Middle frontal gyrus (tissue), 1 donor: Measurements from ENCODE around the gene MIEN1.
"Not testable (repeated sequence)": the region's sequence is repeated elsewhere in the genome, so short reads cannot be mapped to it uniquely, and the experiment has no call there.

Experiments used
- DNase-seq: peaks from one replicate; pipeline ENCODE4 v3.0.0-alpha.2; 2015; ENCODE audit warnings: low spot score; ENCODE audit errors: extremely low spot score

Gene MIEN1

GRCh38 chr17:39756380-39757079 is 26.2 kb upstream of the MIEN1 start:
- DNase-seq: no peak

- DNase-seq: no peak
Observed at GRCh38 chr17:39755554-39756379, 25.4 kb upstream of the MIEN1 start.

DNA sequence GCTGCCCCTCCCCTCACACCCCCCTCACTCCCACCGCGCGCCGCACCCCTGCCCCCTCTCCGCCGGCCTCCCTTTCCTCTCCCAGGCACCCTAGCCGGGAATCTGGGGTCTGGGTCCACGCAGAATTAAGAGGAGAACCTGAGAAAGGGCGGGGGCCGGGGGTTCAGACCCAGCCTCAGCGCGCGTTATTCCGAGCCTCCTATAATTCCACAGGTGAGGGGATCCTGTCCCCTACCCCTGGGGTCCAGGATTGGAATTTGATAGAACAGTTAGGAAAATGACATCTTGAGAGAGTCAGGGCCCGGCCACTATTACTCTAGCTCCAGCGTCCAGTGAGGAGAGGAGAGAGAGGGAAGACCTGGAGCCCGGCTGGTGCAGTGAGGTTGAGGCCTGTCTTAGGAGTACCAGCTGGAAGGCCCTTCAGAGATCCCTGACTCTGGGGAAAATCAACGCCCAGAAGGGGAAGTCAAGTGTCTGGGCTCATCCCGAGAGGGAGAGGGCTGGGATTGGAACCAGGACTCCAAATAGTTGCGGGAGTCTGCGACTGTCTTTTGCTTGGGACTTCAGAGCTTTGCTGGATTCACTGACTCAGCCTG is 24.7 kb upstream of the MIEN1 start:
- no peak for DNase-seq

GRCh38 chr17:39754161-39754957 is 24.0 kb upstream of the MIEN1 start:
- peak; percentile 71 for DNase-seq

DNA sequence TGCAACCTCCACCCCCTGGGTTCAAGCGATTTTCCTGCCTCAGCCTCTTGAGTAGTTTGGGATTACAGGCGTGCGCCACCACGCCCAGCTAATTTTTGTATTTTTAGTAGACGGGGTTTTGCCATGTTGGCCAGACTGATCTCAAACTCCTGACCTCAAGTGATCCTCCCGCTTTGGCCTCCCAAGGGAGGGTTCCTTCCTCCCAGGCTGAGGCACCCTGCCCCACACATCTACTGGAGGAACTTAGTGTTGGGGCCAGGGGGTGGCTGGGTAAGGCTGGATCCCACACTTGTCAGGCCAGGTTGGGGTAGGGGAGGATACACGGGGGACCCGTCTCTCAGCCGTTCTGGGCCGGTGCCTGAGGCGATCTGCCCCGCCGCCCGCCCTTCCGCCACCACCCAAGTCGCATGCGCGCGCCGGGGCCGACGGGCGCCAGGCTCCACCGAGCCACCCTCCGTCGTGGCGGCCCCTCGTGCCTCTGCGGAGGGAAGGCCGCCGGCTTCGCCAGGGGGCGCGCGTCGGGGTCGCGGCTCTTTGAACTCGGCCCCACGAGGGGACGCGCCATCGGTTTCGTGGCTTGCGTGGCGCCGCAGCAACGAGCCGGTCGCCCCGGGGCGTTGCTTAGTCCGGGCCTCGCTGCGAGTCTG is 23.3 kb upstream of the MIEN1 start:
- no peak for DNase-seq

GRCh38 chr17:39752241-39752881 is 22.0 kb upstream of the MIEN1 start:
- no peak for DNase-seq

GRCh38 chr17:39751637-39752036 is 21.3 kb upstream of the MIEN1 start:
- DNase-seq: no peak

DNA sequence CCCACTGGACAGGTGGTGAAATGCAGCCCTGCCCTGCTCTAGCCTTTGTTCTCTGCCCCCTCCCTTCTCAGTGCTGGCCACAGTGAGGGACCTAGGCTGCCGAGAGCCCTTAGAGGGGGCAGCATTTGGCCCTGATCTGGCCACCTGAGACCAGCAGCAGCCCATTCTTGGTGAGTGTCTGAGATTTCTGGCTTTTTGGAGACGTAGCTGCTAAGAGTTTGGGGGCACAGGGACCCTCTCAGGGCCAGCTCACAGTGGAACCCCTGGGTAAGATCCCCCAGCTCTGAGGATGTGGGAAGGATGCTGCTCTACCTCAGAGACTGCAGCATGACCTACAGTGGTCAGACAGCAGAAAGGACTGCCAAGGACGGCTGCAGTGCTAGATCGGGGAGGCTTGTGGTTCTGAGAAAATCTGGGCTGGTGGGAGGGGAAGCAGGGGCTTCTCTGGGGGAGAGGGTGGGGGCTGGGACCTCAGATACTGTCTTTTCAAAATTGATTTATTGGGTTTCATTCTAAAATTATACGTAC is 20.7 kb upstream of the MIEN1 start:
- DNase-seq: no peak

GRCh38 chr17:39750131-39751015 is 20.0 kb upstream of the MIEN1 start:
- DNase-seq: no peak

DNA sequence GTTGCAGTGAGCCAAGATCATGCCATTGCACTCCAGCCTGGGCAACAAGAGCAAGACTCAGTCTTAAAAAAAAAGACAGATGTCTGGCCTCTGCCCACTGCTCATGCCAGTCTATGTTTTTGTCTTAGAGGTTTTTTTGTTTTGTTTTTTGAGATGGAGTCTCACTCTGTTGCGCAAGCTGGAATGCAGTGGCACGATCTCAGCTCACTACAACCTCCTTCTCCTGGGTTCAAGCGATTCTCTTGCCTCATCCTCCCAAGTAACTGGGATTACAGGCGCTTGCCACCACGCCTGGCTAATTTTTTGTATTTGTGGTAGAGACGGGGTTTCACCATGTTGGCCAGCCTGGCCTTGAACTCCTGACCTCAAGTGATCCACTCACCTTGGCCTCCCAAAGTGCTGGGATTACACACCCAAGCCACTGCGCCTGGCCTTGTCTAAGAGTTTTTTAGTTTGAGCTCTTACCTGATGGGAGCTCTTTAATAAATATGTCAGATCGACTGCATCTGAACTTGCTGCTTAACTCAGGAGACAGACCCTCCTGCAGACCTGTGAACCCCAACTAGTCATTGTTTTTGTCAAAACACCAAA is 18.2 kb upstream of the MIEN1 start:
- DNase-seq: not testable (repeated sequence)

DNA sequence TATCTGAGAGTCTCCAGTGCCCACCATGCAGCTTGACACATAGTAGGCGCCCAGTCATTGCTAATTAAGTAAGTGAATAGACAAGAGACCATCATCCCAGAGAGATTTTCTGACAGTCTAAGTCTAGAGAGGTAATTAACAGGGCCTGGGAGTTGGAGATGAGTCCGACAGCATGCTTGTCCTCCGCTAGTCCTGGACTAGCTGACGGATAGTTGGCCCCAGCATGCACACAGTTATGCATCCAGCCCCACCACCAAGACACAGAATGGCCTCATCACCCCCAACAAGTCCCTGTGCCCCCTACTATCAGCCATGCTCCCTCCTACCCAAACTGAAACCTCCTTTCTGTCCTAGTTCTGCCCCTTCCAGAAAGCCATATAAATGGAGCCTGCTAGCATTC is 17.4 kb upstream of the MIEN1 start:
- no peak for DNase-seq

DNA sequence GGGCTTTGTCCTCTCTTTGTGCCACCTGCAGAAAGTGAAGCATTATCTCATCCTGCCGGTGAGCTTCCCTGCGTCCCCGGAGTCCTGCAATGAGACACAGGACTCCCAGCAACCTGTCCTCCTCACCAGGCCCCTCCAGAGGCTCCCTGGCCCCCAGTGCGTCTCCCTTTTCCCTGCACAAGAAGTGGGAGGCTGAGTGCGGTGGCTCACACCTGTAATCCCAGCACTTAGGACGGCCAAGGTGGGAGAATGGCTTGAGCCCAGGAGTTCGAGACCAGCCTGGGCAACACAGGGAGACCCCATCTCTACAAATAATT is 15.8 kb upstream of the MIEN1 start:
- DNase-seq: no peak

- no peak for DNase-seq
Observed at GRCh38 chr17:39745335-39746144, 15.2 kb upstream of the MIEN1 start.

- DNase-seq: no peak
Observed at GRCh38 chr17:39744836-39745215, 14.5 kb upstream of the MIEN1 start.

DNA sequence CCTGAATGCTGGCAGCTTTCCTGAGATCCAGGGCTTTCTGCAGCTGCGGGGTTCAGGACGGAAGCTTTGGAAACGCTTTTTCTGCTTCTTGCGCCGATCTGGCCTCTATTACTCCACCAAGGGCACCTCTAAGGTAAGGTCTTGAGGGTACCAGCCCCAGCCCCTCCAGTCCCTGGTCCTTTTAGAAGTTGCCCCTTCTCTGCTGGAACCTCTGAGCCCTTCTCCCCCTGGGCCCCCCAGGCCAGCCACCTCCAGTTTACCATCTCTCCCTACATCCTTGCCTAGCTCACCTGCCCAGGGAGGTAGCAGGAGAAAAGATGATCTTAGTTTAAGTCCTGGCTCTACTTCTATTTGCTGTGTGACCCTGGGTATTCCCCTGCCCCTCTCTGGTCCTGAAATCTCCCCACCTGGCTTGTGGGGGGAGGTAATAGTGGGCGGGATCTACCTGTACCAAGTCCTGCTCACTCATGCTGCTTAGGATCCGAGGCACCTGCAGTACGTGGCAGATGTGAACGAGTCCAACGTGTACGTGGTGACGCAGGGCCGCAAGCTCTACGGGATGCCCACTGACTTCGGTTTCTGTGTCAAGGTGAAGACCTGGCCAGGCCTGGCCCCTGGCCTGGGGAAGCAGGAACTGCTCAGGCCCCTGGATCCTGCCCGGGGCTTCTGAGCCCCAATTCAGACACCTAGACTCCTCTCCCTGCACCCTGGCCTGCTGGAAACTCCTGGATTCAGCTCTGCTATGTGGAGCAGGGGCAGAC is 13.9 kb upstream of the MIEN1 start:
- DNase-seq: no peak

GRCh38 chr17:39742856-39743436 is 12.6 kb upstream of the MIEN1 start:
- no peak for DNase-seq
